NT2/D1 (cell line): Measurements from ENCODE around the gene ZNF771.

Experiments used
- SUZ12 ChIP-seq: IDR thresholded peaks from 2 replicates; pipeline ENCODE4 v1.6.1; 2011; ENCODE audit not compliant: insufficient read length, insufficient read depth; ENCODE audit errors: extremely low read depth
- YY1 ChIP-seq: IDR thresholded peaks from 2 replicates; pipeline ENCODE4 v1.6.1; 2011; ENCODE audit not compliant: insufficient read length, insufficient read depth

GRCh38 chr16:30397776-30398660, 9.4 kb upstream of the ZNF771 start:
- TF ChIP-seq SUZ12 (no peak), YY1 (no peak)
